HFF-Myc (cell line): ENCODE measurements around the gene STK10.

Experiments
- DNase-seq: peaks from one replicate; pipeline ENCODE4 v3.0.0-alpha.2; 2011; ENCODE audit warnings: low read depth; ENCODE audit errors: extremely low read depth
- H3K4me3 ChIP-seq: replicated peaks from 2 replicates; pipeline ENCODE4 v1.5.1; 2011; ENCODE audit warnings: low read depth, mild to moderate bottlenecking, control low read depth, low read length
- CTCF ChIP-seq: IDR thresholded peaks from 2 replicates; pipeline ENCODE4 v1.5.1; 2012; ENCODE audit warnings: mild to moderate bottlenecking, low read depth, low read length, control low read depth; ENCODE audit errors: missing control alignments

Gene STK10

GRCh38 chr5:172054611-172055153, 133.3 kb downstream of the STK10 start:
- no peak overlapping the region for H3K4me3 ChIP-seq
- no peak for TF ChIP-seq CTCF
- no peak for DNase-seq

GRCh38 chr5:172052450-172053236, 135.4 kb downstream of the STK10 start:
- DNase-seq: no peak
- TF ChIP-seq CTCF: no peak

GRCh38 chr5:172051643-172052339, 136.2 kb downstream of the STK10 start:
- no peak for DNase-seq
- no peak for TF ChIP-seq CTCF

More at GRCh38 chr5:172052450-172053236, 135.4 kb downstream of the STK10 start:
- H3K4me3 ChIP-seq: no peak overlapping the region

GRCh38 chr5:172050080-172050479, 137.9 kb downstream of the STK10 start:
- TF ChIP-seq CTCF: no peak
- H3K4me3 ChIP-seq: no peak overlapping the region
- DNase-seq: no peak

More at GRCh38 chr5:172051643-172052339, 136.2 kb downstream of the STK10 start:
- H3K4me3 ChIP-seq: no peak overlapping the region

- no peak for DNase-seq
- no peak overlapping the region for H3K4me3 ChIP-seq
- TF ChIP-seq CTCF: no peak
These were observed 138.7 kb downstream of the STK10 start for GRCh38 chr5:172049226-172049796.

- DNase-seq: no peak
- TF ChIP-seq CTCF: no peak
- no peak overlapping the region for H3K4me3 ChIP-seq
These were observed 139.4 kb downstream of the STK10 start for GRCh38 chr5:172048539-172049101.
